ENCODE results near the gene PHF19.

Gene PHF19

GRCh38 chr9:120917929-120918762 is 41.2 kb upstream of the PHF19 start:
- no peak for TF ChIP-seq CTCF (IDR thresholded peaks at IDR 0.05; ENCODE audit: insufficient read depth, low read depth, low read length, missing control alignments)
- no peak for DNase-seq (ENCODE audit: low read depth)
- H3K4me3 ChIP-seq (ENCODE audit: low read depth, low read length): no peak overlapping the region

GRCh38 chr9:120916991-120917880 is 40.2 kb upstream of the PHF19 start:
- H3K4me3 ChIP-seq (ENCODE audit: low read depth, low read length): no peak overlapping the region
- TF ChIP-seq CTCF (IDR thresholded peaks at IDR 0.05; ENCODE audit: insufficient read depth, low read depth, low read length, missing control alignments): no peak
- no peak for DNase-seq (ENCODE audit: low read depth)

GRCh38 chr9:120916588-120916987 is 39.6 kb upstream of the PHF19 start:
- TF ChIP-seq CTCF (IDR thresholded peaks at IDR 0.05; ENCODE audit: insufficient read depth, low read depth, low read length, missing control alignments): no peak
- no peak for DNase-seq (ENCODE audit: low read depth)
- H3K4me3 ChIP-seq (ENCODE audit: low read depth, low read length): no peak overlapping the region

GRCh38 chr9:120915854-120916470 is 39.0 kb upstream of the PHF19 start:
- DNase-seq (ENCODE audit: low read depth): peak; percentile 62
- TF ChIP-seq CTCF (IDR thresholded peaks at IDR 0.05; ENCODE audit: insufficient read depth, low read depth, low read length, missing control alignments): no peak
- no peak overlapping the region for H3K4me3 ChIP-seq (ENCODE audit: low read depth, low read length)

- H3K4me3 ChIP-seq (ENCODE audit: low read depth, low read length): no peak overlapping the region
- no peak for DNase-seq (ENCODE audit: low read depth)
- TF ChIP-seq CTCF (IDR thresholded peaks at IDR 0.05; ENCODE audit: insufficient read depth, low read depth, low read length, missing control alignments): no peak
These were observed 38.0 kb upstream of the PHF19 start for GRCh38 chr9:120914953-120915352.

- TF ChIP-seq CTCF (IDR thresholded peaks at IDR 0.05; ENCODE audit: insufficient read depth, low read depth, low read length, missing control alignments): no peak
- H3K4me3 ChIP-seq (ENCODE audit: low read depth, low read length): no peak overlapping the region
- no peak for DNase-seq (ENCODE audit: low read depth)
These were observed 37.4 kb upstream of the PHF19 start for GRCh38 chr9:120914396-120914795.
